ENCODE results near the gene KRTAP5-5. TPM values are rescaled to one million over a fixed set of nuclear protein-coding genes. Genes with fewer than 3 reads are reported as not detected.
A peak's percentile ranks its signal among the peaks of the same experiment; 100 is the strongest.

Gene KRTAP5-5
- total and polyA plus RNA-seq, 2 of the 13 experiments (the other 11 are each of a cell fraction or from before 2014, with no cell fraction given), result not detected

GRCh38 chr11:1652771-1653540 is 23.4 kb downstream of the KRTAP5-5 start (continued):
- TF ChIP-seq TRAFD1 (CRISPR knock-in tag; IDR thresholded peaks at IDR 0.05; ENCODE audit: borderline replicate concordance), result peak; percentile 48; the same call in 1 of the 2 replicates
- TF ChIP-seq ZBTB26 (CRISPR knock-in tag; IDR thresholded peaks at IDR 0.05; ENCODE audit: borderline replicate concordance), result peak; percentile 22; the same call in 1 of the 2 replicates
- TF ChIP-seq ZNF547 (CRISPR knock-in tag; IDR thresholded peaks at IDR 0.05), result no peak
- TF ChIP-seq MEIS2 (CRISPR knock-in tag; IDR thresholded peaks at IDR 0.05), result peak; percentile 69
- TF ChIP-seq ZNF276 (CRISPR knock-in tag; IDR thresholded peaks at IDR 0.05; ENCODE audit: low read depth), result no peak; the same call in 1 of the 2 replicates
- TF ChIP-seq KLF12 (CRISPR knock-in tag; IDR thresholded peaks at IDR 0.05; ENCODE audit: borderline replicate concordance), result 0 out of 2 replicates have a peak, but pooled peaks have one; percentile 33
- TF ChIP-seq SIX4 (CRISPR knock-in tag; IDR thresholded peaks at IDR 0.05), result no peak
- 0 out of 2 replicates have a peak, but pooled peaks have one; percentile 16 for TF ChIP-seq PAXIP1 (CRISPR knock-in tag; conservative IDR thresholded peaks at IDR 0.05)
- TF ChIP-seq ATF3 (CRISPR knock-in tag; IDR thresholded peaks at IDR 0.05), result no peak
- TF ChIP-seq SOX6 (IDR thresholded peaks at IDR 0.05), result no peak
- peak; percentile 33 for TF ChIP-seq SOX6 (CRISPR knock-in tag; IDR thresholded peaks at IDR 0.05)
- no peak for TF ChIP-seq XBP1 (CRISPR knock-in tag; IDR thresholded peaks at IDR 0.05)
- TF ChIP-seq MED1 (CRISPR knock-in tag; IDR thresholded peaks at IDR 0.05), result peak; percentile 84
- no peak for TF ChIP-seq CENPBD1 (CRISPR knock-in tag; IDR thresholded peaks at IDR 0.05; ENCODE audit: borderline replicate concordance, low read depth)
- TF ChIP-seq SMC3 (IDR thresholded peaks at IDR 0.05; ENCODE audit: low read length), result peak; percentile 80
- TF ChIP-seq HDAC1 (CRISPR knock-in tag; IDR thresholded peaks at IDR 0.05), result 0 out of 2 replicates have a peak, but pooled peaks have one; percentile 25
- 0 out of 2 replicates have a peak, but pooled peaks have one; percentile 63 for TF ChIP-seq SRY (CRISPR knock-in tag; IDR thresholded peaks at IDR 0.05)
- no peak for TF ChIP-seq ZNF615 (CRISPR knock-in tag; IDR thresholded peaks at IDR 0.05; ENCODE audit: borderline replicate concordance)
- 0 out of 2 replicates have a peak, but pooled peaks have one; percentile 18 for TF ChIP-seq ZFP36L1 (CRISPR knock-in tag; IDR thresholded peaks at IDR 0.05)
